Ovary (tissue), 3 donors: Measurements from ENCODE around the gene LDB3.

ENCODE experiments used
- EP300 ChIP-seq: sonication (generic); formaldehyde crosslinking; IDR thresholded peaks from one replicate; pipeline ENCODE4 v1.6.1; 2017; ENCODE audit warnings: antibody characterized with exemption
- POLR2A ChIP-seq: fragments of 450-650 bp; IDR thresholded peaks from one replicate; pipeline ENCODE4 v1.6.1; 2017; ENCODE audit warnings: antibody characterized with exemption, mild to moderate bottlenecking, moderate library complexity
- TF ChIP-seq, protein P1 (sequence below), 3 donors: fragments of 450-650 bp in 2 of 3; fragments of 200-600 bp in 1 of 3; IDR thresholded peaks; one replicate each; pipeline versions ENCODE4 v1.5.1 to v1.8.0; 2016 to 2022; ENCODE audit warnings: antibody characterized with exemption in 3 of 3, mild to moderate bottlenecking in 1 of 3
- donor health status: DM: no; HTN: no; CAD: no.

DNA sequence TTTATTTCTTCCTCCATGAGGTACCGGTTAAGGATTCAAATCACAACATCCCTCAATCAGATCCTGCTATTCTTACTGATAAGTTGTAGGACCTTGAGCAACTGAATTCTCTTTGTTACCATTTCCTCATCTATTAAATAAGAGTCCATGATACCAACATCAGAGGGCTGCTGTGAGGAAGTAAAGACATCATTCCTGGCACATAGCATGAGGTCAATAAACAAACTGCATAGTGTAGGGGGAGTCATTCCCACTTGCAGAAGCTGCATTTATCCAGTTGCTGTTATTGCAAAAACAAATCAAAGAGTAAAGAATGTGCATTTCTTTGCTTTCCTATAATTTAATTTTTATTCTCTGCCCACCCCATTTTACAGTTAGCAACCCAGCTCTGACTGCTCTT lies 36.8 kb downstream of the LDB3 start:
- TF ChIP-seq, protein P1, sequence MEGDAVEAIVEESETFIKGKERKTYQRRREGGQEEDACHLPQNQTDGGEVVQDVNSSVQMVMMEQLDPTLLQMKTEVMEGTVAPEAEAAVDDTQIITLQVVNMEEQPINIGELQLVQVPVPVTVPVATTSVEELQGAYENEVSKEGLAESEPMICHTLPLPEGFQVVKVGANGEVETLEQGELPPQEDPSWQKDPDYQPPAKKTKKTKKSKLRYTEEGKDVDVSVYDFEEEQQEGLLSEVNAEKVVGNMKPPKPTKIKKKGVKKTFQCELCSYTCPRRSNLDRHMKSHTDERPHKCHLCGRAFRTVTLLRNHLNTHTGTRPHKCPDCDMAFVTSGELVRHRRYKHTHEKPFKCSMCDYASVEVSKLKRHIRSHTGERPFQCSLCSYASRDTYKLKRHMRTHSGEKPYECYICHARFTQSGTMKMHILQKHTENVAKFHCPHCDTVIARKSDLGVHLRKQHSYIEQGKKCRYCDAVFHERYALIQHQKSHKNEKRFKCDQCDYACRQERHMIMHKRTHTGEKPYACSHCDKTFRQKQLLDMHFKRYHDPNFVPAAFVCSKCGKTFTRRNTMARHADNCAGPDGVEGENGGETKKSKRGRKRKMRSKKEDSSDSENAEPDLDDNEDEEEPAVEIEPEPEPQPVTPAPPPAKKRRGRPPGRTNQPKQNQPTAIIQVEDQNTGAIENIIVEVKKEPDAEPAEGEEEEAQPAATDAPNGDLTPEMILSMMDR (IDR thresholded peaks at IDR 0.05): no peak
- TF ChIP-seq POLR2A (no peak), EP300 (no peak)
